NCI-H2196 (cell line): Measurements from ENCODE around the gene GLCE.
"Not testable (repeated sequence)": the region's sequence is repeated elsewhere in the genome, so short reads cannot be mapped to it uniquely, and the experiment has no call there.

Experiments
- DNase-seq: peaks from one replicate; lab custom pipeline; 2025; ENCODE audit not compliant: unreplicated experiment; lab: John Stamatoyannopoulos, UW

Gene GLCE

DNA sequence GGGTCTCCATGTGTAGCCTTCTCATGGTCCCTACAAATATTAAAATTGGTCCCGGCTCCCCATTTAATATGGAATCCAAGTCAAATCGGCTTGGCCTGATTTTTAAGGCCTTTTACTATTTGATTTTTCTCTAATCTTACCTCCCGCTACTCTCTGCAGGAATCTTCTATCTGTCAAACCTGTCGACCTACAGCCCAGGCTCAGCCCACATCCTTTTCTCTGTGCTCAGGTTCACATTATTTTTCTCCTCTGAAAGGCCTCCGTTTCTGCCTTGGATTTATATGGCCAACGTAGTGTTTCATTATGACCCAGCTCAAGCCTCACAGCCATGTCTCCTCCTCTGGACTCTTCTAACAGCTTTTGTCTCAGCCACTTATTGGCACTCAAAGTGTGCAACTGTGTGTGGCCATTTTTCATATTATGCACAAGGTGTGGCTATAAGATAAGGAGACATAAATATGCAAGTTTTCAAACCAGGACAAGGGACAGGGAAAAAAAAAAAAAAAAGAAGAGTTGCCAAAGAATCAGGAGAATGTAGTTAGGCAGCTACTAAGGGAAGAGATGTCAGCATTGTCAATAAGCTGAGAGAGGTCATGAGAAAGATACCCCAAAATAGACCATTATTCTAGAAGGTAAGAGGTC is 2.1 kb upstream of the GLCE start:
- no peak for DNase-seq

GRCh38 chr15:69158843-69159240 is 1.6 kb upstream of the GLCE start:
- no peak for DNase-seq

DNA sequence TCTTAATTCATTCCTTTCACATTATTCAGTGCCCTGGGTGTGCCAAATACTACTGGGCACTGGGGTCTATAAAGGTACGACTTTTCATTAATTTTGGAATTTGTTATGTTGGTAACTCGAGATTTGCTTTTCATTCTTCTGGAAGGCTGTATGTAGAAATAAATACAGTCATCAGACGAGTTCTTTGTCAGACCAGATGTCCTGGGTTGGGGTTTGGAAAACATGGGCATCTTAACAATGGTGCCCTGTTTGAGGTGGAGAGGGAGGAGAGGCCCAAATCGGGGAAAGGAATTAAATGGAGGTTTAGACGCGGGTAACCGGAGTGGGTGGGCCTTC is 662 bp upstream of the GLCE start:
- DNase-seq, result no peak

GRCh38 chr15:69161079-69161877 is 843 bp downstream of the GLCE start:
- no peak for DNase-seq

- no peak for DNase-seq
Observed at GRCh38 chr15:69161878-69162213, 1.4 kb downstream of the GLCE start.

GRCh38 chr15:69163141-69163669 is 2.8 kb downstream of the GLCE start:
- no peak for DNase-seq

DNA sequence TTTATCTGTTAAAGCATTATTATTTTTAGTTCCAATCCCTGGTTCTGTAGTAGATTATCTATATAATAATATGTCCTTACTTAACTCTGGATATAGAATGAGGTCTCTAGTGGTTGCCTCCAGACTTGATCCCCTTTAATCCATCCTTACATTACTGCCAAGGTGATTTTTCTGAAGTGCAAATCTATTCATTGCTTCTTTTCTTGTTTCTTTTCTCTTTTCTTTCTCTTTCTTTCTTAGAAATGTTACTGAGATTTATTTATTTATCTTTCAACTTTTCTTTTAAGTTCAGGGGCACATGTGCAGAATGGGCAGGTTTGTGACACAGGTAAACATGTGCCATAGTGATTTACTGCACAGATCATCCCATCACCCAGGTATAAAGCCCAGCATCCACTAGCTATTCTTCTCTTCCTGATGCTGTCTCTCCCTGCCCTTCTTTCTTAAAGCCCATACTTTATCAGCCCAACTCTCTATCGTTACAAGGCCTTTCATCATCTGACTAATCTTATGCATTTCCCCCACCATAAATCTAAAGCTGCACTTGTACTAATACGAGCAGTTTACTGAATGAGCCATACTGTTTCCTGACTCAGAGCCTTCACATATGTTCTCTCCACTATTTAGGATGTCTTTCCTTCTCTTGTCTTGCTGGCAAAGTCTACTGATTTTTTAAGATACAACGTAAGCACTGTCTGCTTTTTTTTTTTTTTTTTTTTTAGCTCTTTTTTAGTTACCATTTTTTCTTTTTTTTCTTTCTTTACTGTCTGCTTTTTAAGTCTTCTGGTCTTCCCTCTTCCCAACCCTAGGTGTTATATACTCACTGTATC is 4.6 kb downstream of the GLCE start:
- no peak for DNase-seq

GRCh38 chr15:69165637-69166025 is 5.2 kb downstream of the GLCE start:
- DNase-seq, result no peak

- DNase-seq, result no peak
Observed at GRCh38 chr15:69167218-69167846, 6.9 kb downstream of the GLCE start.

DNA sequence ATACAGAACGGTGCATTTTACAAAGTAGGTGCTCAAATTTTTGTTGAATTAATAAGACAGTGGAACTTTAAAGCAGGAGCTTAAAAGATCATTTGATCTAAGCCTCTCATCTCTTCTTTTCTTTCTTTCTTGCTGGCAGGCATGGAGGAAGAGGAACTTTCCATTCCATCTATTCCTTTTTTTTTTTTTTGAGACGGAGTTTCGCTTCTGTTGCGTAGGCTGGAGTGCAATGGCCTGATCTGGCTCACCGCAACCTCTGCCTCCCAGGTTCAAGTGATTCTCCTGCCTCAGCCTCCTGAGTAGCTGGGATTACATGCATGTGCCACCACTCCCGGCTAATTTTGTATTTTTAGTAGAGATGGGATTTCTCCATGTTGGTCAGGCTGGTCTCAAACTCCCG is 7.9 kb downstream of the GLCE start:
- not testable (repeated sequence) for DNase-seq

DNA sequence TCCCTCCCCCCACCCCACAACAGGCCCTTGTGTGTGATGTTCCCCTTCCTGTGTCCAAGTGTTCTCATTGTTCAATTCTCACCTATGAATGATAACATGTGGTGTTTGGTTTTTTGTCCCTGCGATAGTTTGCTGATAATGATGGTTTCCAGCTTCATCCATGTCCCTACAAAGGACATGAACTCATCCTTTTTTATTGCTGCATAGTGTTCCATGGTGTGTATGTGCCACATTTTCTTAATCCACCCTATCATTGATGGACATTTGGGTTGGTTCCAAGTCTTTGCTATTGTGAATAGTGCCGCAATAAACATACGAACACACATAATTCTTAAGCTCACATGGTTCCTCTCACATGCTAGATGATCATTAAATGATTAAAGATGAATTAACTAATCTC is 9.1 kb downstream of the GLCE start:
- DNase-seq, result not testable (repeated sequence)

DNA sequence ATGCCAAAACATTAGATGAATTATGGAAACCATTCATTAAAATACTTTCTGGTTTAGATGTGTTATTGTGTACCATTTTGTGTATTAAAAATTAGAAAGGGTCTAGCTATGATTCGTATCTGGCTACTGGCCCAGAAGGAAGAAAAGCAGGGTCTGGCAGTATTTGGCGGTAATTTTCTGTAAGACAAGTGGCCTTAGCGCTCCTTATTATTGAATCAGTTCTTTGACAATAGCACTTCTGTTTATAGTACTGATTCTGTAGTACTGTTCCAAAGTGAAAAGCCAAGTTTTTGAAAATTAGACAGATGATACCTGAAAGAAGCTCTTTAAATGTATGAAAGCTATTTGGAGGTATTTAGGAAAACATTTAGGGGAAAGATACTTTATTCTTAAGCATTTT is 10.2 kb downstream of the GLCE start:
- no peak for DNase-seq

GRCh38 chr15:69172847-69173246 is 12.4 kb downstream of the GLCE start:
- DNase-seq, result no peak

DNA sequence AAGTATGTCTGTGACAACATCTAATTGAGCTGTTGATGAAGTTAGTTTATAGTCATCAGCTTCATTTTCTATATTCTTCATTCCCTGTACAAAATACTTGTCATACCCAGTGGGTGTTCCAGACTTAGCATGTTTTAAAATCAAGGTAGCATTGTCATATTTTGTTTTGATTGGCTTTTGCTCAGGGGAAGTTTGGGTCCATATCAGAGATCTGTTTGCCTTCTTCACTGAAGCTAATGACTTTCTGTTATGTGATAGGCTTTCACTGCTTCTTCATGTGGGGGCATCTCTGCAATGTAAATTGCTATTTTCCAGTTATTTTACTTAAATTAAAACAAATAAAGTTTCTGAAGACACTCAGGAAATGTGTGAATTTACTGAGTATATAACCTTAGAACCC is 15.1 kb downstream of the GLCE start:
- DNase-seq, result no peak

- DNase-seq, result no peak
Observed at GRCh38 chr15:69181424-69181823, 21.0 kb downstream of the GLCE start.

DNA sequence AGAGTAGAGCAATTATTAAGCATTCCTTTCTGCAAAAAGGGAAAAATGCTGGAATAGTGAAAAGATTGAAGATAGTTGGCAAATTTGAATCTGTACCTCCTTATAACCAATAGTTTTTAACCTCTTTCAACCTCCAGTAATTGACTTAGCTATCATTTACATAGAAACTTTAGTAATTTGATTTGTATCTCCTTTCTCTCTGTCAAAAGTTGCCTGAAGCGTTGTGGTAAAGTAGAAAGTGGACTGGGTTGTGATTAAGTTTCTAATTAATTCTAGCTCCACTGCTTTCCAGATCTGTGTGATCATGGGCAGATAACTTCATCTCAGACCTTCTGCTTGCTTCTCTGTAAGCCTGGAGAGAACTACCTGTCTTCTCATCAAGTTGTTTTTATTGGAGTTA is 24.8 kb downstream of the GLCE start:
- no peak for DNase-seq

- no peak for DNase-seq
Observed at GRCh38 chr15:69185706-69186105, 25.3 kb downstream of the GLCE start.

GRCh38 chr15:69189157-69189556 is 28.7 kb downstream of the GLCE start:
- no peak for DNase-seq

GRCh38 chr15:69190091-69190490 is 29.7 kb downstream of the GLCE start:
- no peak for DNase-seq

DNA sequence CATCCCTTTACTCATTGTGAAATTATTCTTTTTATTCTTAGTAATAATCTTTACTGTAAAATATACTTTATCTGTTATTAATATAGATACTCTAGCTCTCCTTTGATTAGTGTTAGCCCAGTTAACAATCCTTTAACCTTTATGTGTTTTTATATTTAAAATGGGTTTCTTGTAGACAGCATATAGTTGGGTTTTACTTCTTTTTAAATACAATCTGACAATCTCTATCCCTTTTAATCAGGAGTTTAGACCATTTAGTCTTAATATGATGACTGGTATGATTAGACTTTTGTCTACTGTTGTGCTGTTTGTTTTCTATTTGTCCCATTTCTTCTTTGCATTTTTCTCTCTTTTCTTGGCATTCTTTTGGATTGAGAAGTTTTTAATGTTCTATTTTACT is 30.1 kb downstream of the GLCE start:
- no peak for DNase-seq

GRCh38 chr15:69194025-69194827 is 33.8 kb downstream of the GLCE start:
- DNase-seq, result no peak
